OCI-LY3 (cell line): ENCODE data around the gene SHC2.

Experiments used
- EZH2phosphoT487 ChIP-seq: fragments of 200-600 bp; shearing (Covaris generic); IDR thresholded peaks from 2 replicates; pipeline ENCODE4 v1.6.1; 2018; ENCODE audit warnings: antibody characterized with exemption, mixed run types, low read depth
- TF ChIP-seq, protein P1 (sequence below): fragments of 200-600, 300-600 bp; sonication (generic); IDR thresholded peaks from 2 replicates; pipeline ENCODE4 v1.5.1; 2014; ENCODE audit warnings: antibody characterized with exemption, low read length, low read depth

DNA sequence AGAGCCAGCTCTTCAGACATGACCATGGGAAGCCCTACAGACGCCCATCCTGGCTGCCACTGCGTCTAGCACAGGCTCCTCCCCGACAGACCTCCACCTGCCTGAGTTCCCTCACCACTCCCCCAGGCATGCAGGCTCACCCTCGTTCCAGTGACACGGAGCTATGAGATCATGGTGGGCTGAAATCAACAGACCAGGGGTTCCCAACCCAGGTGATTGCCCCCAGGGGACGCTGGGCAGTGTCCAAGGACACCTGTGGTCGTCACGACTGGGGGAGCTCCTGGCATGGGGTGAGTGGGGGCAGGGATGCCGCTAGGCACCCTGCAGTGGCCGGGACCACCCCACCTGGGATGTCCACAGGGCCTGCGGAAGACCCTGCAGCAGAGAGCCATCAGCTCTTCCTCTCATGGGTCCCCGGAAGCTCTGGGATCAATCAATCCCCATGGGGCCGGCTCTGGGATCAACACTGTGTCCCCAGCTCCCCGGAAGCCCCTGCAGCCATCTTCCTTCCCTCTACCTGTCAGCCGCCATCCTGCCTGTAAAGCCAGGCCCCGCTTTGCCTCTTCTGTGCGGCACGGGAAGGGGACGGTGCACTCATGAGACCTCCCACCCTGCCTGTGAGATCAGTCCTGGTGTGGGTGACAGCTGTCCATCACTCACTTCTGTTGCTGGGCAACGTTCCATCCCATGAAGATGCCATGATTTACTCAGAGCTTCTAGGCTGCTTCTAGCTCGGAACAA is 22.7 kb upstream of the SHC2 start:
- TF ChIP-seq, protein P1, sequence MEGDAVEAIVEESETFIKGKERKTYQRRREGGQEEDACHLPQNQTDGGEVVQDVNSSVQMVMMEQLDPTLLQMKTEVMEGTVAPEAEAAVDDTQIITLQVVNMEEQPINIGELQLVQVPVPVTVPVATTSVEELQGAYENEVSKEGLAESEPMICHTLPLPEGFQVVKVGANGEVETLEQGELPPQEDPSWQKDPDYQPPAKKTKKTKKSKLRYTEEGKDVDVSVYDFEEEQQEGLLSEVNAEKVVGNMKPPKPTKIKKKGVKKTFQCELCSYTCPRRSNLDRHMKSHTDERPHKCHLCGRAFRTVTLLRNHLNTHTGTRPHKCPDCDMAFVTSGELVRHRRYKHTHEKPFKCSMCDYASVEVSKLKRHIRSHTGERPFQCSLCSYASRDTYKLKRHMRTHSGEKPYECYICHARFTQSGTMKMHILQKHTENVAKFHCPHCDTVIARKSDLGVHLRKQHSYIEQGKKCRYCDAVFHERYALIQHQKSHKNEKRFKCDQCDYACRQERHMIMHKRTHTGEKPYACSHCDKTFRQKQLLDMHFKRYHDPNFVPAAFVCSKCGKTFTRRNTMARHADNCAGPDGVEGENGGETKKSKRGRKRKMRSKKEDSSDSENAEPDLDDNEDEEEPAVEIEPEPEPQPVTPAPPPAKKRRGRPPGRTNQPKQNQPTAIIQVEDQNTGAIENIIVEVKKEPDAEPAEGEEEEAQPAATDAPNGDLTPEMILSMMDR = no peak
- TF ChIP-seq EZH2phosphoT487 = no peak
